SW 1271 (cell line): Measurements from ENCODE around the gene KCNMA1.
"Not testable (repeated sequence)": the region's sequence is repeated elsewhere in the genome, so short reads cannot be mapped to it uniquely, and the experiment has no call there.

ENCODE experiments used
- DNase-seq, 2 experiments: peaks; one replicate each; lab custom pipeline; 2025; lab: John Stamatoyannopoulos, UW

Gene KCNMA1

GRCh38 chr10:77417359-77417758, 220.2 kb downstream of the KCNMA1 start:
- DNase-seq: no peak

GRCh38 chr10:77416311-77417135, 221.1 kb downstream of the KCNMA1 start:
- DNase-seq: peak; percentile 15 to 63

- no peak for DNase-seq
Observed at GRCh38 chr10:77415313-77415960, 222.2 kb downstream of the KCNMA1 start.

GRCh38 chr10:77413231-77413630, 224.4 kb downstream of the KCNMA1 start:
- no peak for DNase-seq

- not testable (repeated sequence) for DNase-seq
Observed at GRCh38 chr10:77412573-77413133, 225.0 kb downstream of the KCNMA1 start.

- DNase-seq: no peak
Observed at GRCh38 chr10:77411805-77412204, 225.8 kb downstream of the KCNMA1 start.

- DNase-seq: no peak
Observed at GRCh38 chr10:77410523-77410922, 227.1 kb downstream of the KCNMA1 start.

GRCh38 chr10:77409697-77410471, 227.7 kb downstream of the KCNMA1 start:
- DNase-seq: no peak

GRCh38 chr10:77408259-77408658, 229.3 kb downstream of the KCNMA1 start:
- DNase-seq: no peak

- no peak for DNase-seq
Observed at GRCh38 chr10:77406764-77407430, 230.7 kb downstream of the KCNMA1 start.

GRCh38 chr10:77405771-77406241, 231.8 kb downstream of the KCNMA1 start:
- peak; percentile 46 to 67 for DNase-seq

- no peak for DNase-seq
Observed at GRCh38 chr10:77404810-77405209, 232.8 kb downstream of the KCNMA1 start.

- no peak for DNase-seq
Observed at GRCh38 chr10:77403761-77404160, 233.8 kb downstream of the KCNMA1 start.

- no peak for DNase-seq
Observed at GRCh38 chr10:77401683-77402082, 235.9 kb downstream of the KCNMA1 start.

GRCh38 chr10:77400033-77400432, 237.6 kb downstream of the KCNMA1 start:
- DNase-seq: no peak

GRCh38 chr10:77398986-77399755, 238.4 kb downstream of the KCNMA1 start:
- DNase-seq: no peak

GRCh38 chr10:77398558-77398957, 239.1 kb downstream of the KCNMA1 start:
- DNase-seq: no peak

GRCh38 chr10:77397103-77397502, 240.5 kb downstream of the KCNMA1 start:
- no peak for DNase-seq

- no peak for DNase-seq
Observed at GRCh38 chr10:77396290-77396689, 241.3 kb downstream of the KCNMA1 start.

- DNase-seq: no peak
Observed at GRCh38 chr10:77393821-77394501, 243.6 kb downstream of the KCNMA1 start.
